NCI-H345 treated with DMSO at 0.1 percent for 48 hours (cell line): ENCODE measurements around the gene DPAGT1.
A peak's percentile ranks its signal among the peaks of the same experiment; 100 is the strongest.

Experiments used
- DNase-seq: peaks from one replicate; lab custom pipeline; 2025; ENCODE audit not compliant: unreplicated experiment; lab: John Stamatoyannopoulos, UW

Gene DPAGT1

GRCh38 chr11:119095066-119095880 is 6.4 kb downstream of the DPAGT1 start:
- peak; percentile 98 for DNase-seq

GRCh38 chr11:119094816-119095065 is 6.9 kb downstream of the DPAGT1 start:
- DNase-seq, result no peak

- no peak for DNase-seq
These were observed 7.5 kb downstream of the DPAGT1 start for GRCh38 chr11:119093942-119094815.

- DNase-seq, result no peak
These were observed 8.5 kb downstream of the DPAGT1 start for GRCh38 chr11:119092880-119093842.

GRCh38 chr11:119091966-119092879 is 9.4 kb downstream of the DPAGT1 start:
- DNase-seq, result no peak

GRCh38 chr11:119091178-119091577 is 10.5 kb downstream of the DPAGT1 start:
- DNase-seq, result no peak

GRCh38 chr11:119089319-119089718 is 12.3 kb downstream of the DPAGT1 start:
- DNase-seq, result no peak

- no peak for DNase-seq
These were observed 13.2 kb downstream of the DPAGT1 start for GRCh38 chr11:119088406-119088805.

GRCh38 chr11:119087747-119088241 is 13.9 kb downstream of the DPAGT1 start:
- no peak for DNase-seq

GRCh38 chr11:119087123-119087522 is 14.5 kb downstream of the DPAGT1 start:
- DNase-seq, result no peak

- no peak for DNase-seq
These were observed 16.2 kb downstream of the DPAGT1 start for GRCh38 chr11:119085437-119085847.

GRCh38 chr11:119084663-119085436 is 16.8 kb downstream of the DPAGT1 start, which contains the start of gene HMBS:
HMBS (plus strand) TSS chr11:119084881; CDS start chr11:119085034, 153 bp downstream.
- DNase-seq, result peak; percentile 91

- no peak for DNase-seq
These were observed 19.9 kb downstream of the DPAGT1 start for GRCh38 chr11:119081682-119082260.

GRCh38 chr11:119078675-119079420 is 22.8 kb downstream of the DPAGT1 start:
- DNase-seq, result no peak

- no peak for DNase-seq
These were observed 23.8 kb downstream of the DPAGT1 start for GRCh38 chr11:119077839-119078238.

- peak; percentile 88 for DNase-seq
These were observed 34.1 kb downstream of the DPAGT1 start, which contains the start of gene VPS11 for GRCh38 chr11:119067371-119068222. VPS11 (plus strand) TSS chr11:119067818; CDS start chr11:119067824, 6 bp downstream.

- DNase-seq, result no peak
These were observed 36.3 kb downstream of the DPAGT1 start for GRCh38 chr11:119065369-119065768.
